22Rv1 (cell line): Measurements from ENCODE around the gene GLUD2.

ENCODE experiments used
- H3K27ac ChIP-seq: fragments of 450-650 bp; 2 replicates; pipeline ENCODE4 v1.5.1; 2017
- ZFX ChIP-seq: fragments of 450-650 bp; IDR thresholded peaks from 2 replicates; pipeline ENCODE4 v1.6.1; 2017; ENCODE audit warnings: antibody characterized with exemption, borderline replicate concordance
- TF ChIP-seq, protein P1 (sequence below): fragments of 450-650 bp; IDR thresholded peaks from 2 replicates; pipeline ENCODE4 v1.5.1; 2017; ENCODE audit warnings: mild to moderate bottlenecking

Gene GLUD2

GRCh38 chrX:121013897-121014455 is 33.4 kb upstream of the GLUD2 start:
- no peak overlapping the region for H3K27ac ChIP-seq
- TF ChIP-seq ZFX, result no peak
- TF ChIP-seq, protein P1, sequence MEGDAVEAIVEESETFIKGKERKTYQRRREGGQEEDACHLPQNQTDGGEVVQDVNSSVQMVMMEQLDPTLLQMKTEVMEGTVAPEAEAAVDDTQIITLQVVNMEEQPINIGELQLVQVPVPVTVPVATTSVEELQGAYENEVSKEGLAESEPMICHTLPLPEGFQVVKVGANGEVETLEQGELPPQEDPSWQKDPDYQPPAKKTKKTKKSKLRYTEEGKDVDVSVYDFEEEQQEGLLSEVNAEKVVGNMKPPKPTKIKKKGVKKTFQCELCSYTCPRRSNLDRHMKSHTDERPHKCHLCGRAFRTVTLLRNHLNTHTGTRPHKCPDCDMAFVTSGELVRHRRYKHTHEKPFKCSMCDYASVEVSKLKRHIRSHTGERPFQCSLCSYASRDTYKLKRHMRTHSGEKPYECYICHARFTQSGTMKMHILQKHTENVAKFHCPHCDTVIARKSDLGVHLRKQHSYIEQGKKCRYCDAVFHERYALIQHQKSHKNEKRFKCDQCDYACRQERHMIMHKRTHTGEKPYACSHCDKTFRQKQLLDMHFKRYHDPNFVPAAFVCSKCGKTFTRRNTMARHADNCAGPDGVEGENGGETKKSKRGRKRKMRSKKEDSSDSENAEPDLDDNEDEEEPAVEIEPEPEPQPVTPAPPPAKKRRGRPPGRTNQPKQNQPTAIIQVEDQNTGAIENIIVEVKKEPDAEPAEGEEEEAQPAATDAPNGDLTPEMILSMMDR, result no peak

DNA sequence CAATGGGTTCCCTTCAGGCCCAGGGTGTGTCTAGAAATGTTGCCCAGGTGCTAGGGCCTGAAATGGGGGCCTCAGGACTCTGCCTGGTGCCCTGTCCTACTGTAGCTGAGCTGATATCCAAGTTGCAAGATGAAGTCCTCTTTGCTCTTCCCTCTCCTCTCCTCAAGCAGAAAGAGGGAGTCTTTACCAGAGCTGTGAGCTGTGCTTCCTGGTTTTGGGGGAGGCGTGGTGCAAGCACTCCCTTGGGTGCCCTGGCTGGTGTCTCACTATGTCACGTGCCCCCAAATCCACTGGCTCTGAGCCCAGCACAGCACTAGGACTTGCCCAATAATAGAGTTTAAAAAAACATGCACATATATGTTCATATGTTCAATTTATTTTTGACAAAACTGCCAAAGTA is 32.6 kb upstream of the GLUD2 start:
- no peak for TF ChIP-seq ZFX
- TF ChIP-seq, protein P1, result no peak
- H3K27ac ChIP-seq, result no peak overlapping the region

DNA sequence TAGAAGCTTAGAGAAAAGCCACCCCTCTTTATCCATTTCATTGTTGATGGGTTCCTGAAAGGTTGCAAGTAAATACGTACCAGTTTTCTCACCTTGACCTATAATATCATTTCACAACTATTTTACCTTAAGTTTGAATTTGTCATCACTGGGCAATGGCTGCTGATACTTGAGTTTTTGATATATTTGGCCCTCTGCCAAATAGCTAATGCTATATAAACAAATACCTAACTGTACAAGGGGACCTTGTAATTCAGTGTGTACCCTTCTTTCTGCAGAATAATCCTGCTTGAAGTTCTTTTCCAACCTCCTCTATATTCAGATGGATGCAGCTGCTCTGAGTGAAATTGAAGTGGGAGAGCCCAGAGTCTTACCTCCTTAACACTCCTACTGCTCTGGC is 19.0 kb upstream of the GLUD2 start:
- TF ChIP-seq, protein P1, result no peak
- TF ChIP-seq ZFX, result no peak
- H3K27ac ChIP-seq, result no peak overlapping the region

DNA sequence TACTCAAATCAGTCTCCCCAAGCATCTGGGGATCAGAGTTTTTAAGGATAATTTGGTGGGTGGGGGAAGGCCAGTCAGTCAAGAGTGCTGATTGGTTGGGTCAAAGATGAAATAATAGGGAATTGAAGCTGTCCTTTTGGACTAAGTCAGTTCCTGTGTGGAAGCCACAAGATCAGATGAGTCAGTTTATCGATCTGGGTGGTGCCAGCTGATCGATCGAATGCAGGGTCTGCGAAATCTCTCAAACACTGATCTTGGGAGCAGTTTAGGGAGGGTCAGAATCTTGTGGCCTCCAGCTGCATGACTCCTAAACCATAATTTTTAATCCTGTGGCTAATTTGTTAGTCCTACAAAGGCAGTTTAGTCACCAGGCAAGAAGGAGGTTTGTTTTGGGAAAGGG is 17.3 kb upstream of the GLUD2 start:
- no peak overlapping the region for H3K27ac ChIP-seq
- TF ChIP-seq ZFX, result no peak
- TF ChIP-seq, protein P1, result no peak

GRCh38 chrX:121032531-121032930 is 14.9 kb upstream of the GLUD2 start:
- no peak for TF ChIP-seq ZFX
- TF ChIP-seq, protein P1, result no peak
- H3K27ac ChIP-seq, result no peak overlapping the region

- TF ChIP-seq, protein P1, result no peak
- TF ChIP-seq ZFX, result no peak
- no peak overlapping the region for H3K27ac ChIP-seq
Observed at GRCh38 chrX:121036137-121036536, 11.3 kb upstream of the GLUD2 start.

DNA sequence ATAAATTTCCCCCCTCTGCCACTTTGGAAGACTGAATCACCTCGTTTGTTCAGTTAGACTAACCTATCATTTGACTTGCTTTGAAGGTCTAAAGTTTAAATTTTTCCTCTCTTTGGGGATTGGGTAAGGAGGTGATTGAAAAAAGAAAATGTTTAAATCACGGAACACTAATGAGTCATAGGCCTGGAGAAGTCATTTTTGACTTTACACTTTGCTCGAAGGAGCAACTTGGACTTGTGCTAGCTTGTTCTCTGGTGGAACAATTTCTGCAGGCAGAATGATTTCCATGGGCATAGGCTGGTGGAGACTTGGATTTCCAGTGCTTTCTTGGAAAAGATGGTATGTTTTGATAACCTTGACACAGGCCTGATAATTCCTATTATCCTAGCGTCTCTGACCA is 10.5 kb upstream of the GLUD2 start:
- H3K27ac ChIP-seq, result no peak overlapping the region
- no peak for TF ChIP-seq ZFX
- TF ChIP-seq, protein P1, result no peak
